H1 (cell line): ENCODE results near the gene KCNAB2. TPM values are rescaled to one million over a fixed set of nuclear protein-coding genes. Genes with fewer than 3 reads are reported as not detected.

Experiments used
- CHD7 ChIP-seq: fragments of 300-600 bp; sonication (generic); IDR thresholded peaks from 2 replicates; pipeline ENCODE4 v1.7.1; 2012; ENCODE audit warnings: low read length, moderate library complexity, mild to moderate bottlenecking, inconsistent platforms; ENCODE audit not compliant: insufficient replicate concordance
- GABPA ChIP-seq: IDR thresholded peaks from 2 replicates; pipeline ENCODE4 v1.6.1; 2011; ENCODE audit warnings: mild to moderate bottlenecking, low read length, moderate library complexity, borderline replicate concordance; ENCODE audit not compliant: insufficient read depth
- polyA plus RNA-seq, 7 experiments: library from polyadenylated mRNA; depleted of rRNA in 3 of 7; stranded (reverse) in 5 of 7; unstranded in 2 of 7; fragments of >200 nt in 5 of 7; fragments of 200-250 nt in 2 of 7; gene quantifications; 1 replicate in 5 of 7; 2 replicates in 1 of 7; 4 replicates in 1 of 7; pipeline versions ENCODE4 v1.2.1 to v1.2.3, GENCODE V29; 2011 to 2013; ENCODE audit warnings: missing spikeins in 2 of 7, mixed read lengths in 2 of 7
- total RNA-seq: library from RNA; stranded (reverse); fragmentation: NEBNext Ultra II Directional; extraction: Animal tissue kit (Norgen Biotek cat#: 25700); gene quantifications from 2 replicates; pipeline ENCODE4 v1.2.1, GENCODE V29; 2021

KCNAB2 gene
- total and polyA plus RNA-seq, 2 of the 8 experiments (the other 6 are each of a cell fraction or from before 2014, with no cell fraction given) = 4.5 to 7.0 TPM

GRCh38 chr1:6052543-6053205, 7.0 kb downstream of the KCNAB2 start (continued):
- TF ChIP-seq CHD7 (no peak), GABPA (no peak)
